ENCODE measurements around the gene SGCG. TPM values are rescaled to one million over a fixed set of nuclear protein-coding genes. Genes with fewer than 3 reads are reported as not detected.

The SGCG gene
- total and polyA plus RNA-seq, 2 of the 4 experiments (the other 2 are of a cell fraction), result under 0.01 TPM; not detected in 1

- ATAC-seq (ENCODE audit: low read depth), result no peak
- no peak overlapping the region for H2BK120ac ChIP-seq (ENCODE audit: low read depth, low read length)
- no peak overlapping the region for H3K18ac ChIP-seq (ENCODE audit: low read depth, low read length)
- POLR2A ChIA-PET (ENCODE audit: unreplicated experiment), result no interaction called here
- no peak overlapping the region for H4K8ac ChIP-seq (ENCODE audit: low read depth in 2 of 2, low read length in 2 of 2)
- H3K4me1 ChIP-seq (ENCODE audit: control insufficient read depth, insufficient read depth, low read length), result no peaks in the 10 kb centered on the region
- no CpG with 5 or more reads among the region's 1 CpG for WGBS, 2 experiments (ENCODE audit: extremely low coverage in 2 of 2, insufficient read length in 1 of 2)
- H4K20me1 ChIP-seq (ENCODE audit: insufficient read depth, low read length), result no peaks in the 10 kb centered on the region
- BruUV-seq (replicated peaks), result no TSS peak
- H3K27me3 ChIP-seq (ENCODE audit: control insufficient read depth, insufficient read depth, low read length), result peaks cover 4% of the 10 kb centered on the region
- H2AK9ac ChIP-seq (replicated peaks; ENCODE audit: low read depth, low read length, poor library complexity), result no peak overlapping the region
- H3K56ac ChIP-seq (ENCODE audit: extremely low read depth, insufficient read depth, low read length), result no peak overlapping the region
- in situ Hi-C loops (cut with MboI; ENCODE audit: low sequenced_read_pairs) (no loop called here), intact Hi-C loops (cut with micrococcal nuclease) (no loop called here), dilution Hi-C loops (cut with HindIII; ENCODE audit: low sequenced_read_pairs, unreplicated experiment) (no loop called here)
- H3K27ac ChIP-seq (ENCODE audit: insufficient read depth, low read length), result no peak overlapping the region
- H2BK15ac ChIP-seq (ENCODE audit: low read depth, low read length), result no peak overlapping the region
- no peak overlapping the region for H3K4me2 ChIP-seq (ENCODE audit: low read depth, low read length)
- no peaks in the 10 kb centered on the region for H3K9me1 ChIP-seq (ENCODE audit: insufficient read depth, low read length)
- no peak overlapping the region for H3K14ac ChIP-seq (replicated peaks; ENCODE audit: low read depth, low read length)
- H3K4ac ChIP-seq (ENCODE audit: low read depth, low read length), result no peak overlapping the region
- CTCF ChIA-PET, result no interaction called here
- H4K5ac ChIP-seq (ENCODE audit: low read depth, low read length), result no peak overlapping the region
- no peak for DNase-seq
- no peak overlapping the region for H2BK5ac ChIP-seq (ENCODE audit: low read depth, low read length, poor library complexity, severe bottlenecking)
- no peak overlapping the region for H2AFZ ChIP-seq (replicated peaks; ENCODE audit: low read length, poor library complexity)
- no peak overlapping the region for H2BK20ac ChIP-seq (ENCODE audit: low read depth, low read length)
- no peak overlapping the region for H3K9ac ChIP-seq (ENCODE audit: low read depth, low read length)
- TF ChIP-seq NFE2L2 (IDR thresholded peaks at IDR 0.05; ENCODE audit: low read depth, low read length) (no peak), RAD21 (IDR thresholded peaks at IDR 0.05; ENCODE audit: low read length) (no peak), CEBPB (IDR thresholded peaks at IDR 0.05; ENCODE audit: low read depth, low read length) (no peak), MAFK (IDR thresholded peaks at IDR 0.05; ENCODE audit: low read depth, low read length) (no peak), USF2 (IDR thresholded peaks at IDR 0.05; ENCODE audit: low read depth, low read length) (no peak), FOS (IDR thresholded peaks at IDR 0.05; ENCODE audit: low read depth, low read length) (no peak), SMC3 (IDR thresholded peaks at IDR 0.05; ENCODE audit: low read depth, low read length) (no peak), RCOR1 (IDR thresholded peaks at IDR 0.05; ENCODE audit: insufficient replicate concordance, low read length) (no peak), MXI1 (IDR thresholded peaks at IDR 0.05; ENCODE audit: borderline replicate concordance, low read depth, low read length) (no peak), ELK1 (IDR thresholded peaks at IDR 0.05; ENCODE audit: borderline replicate concordance, low read depth, low read length) (no peak), MAZ (IDR thresholded peaks at IDR 0.05; ENCODE audit: borderline replicate concordance, low read depth, low read length) (no peak), CTCF (conservative IDR thresholded peaks at IDR 0.05; ENCODE audit: low read depth, low read length) (no peak), RFX5 (IDR thresholded peaks at IDR 0.05; ENCODE audit: low read depth, low read length) (no peak), BHLHE40 (IDR thresholded peaks at IDR 0.05; ENCODE audit: low read depth, low read length) (no peak), CHD1 (IDR thresholded peaks at IDR 0.05; ENCODE audit: low read depth, low read length) (no peak), POLR2A (IDR thresholded peaks at IDR 0.05; ENCODE audit: low read depth, low read length) (no peak)
- no peak overlapping the region for H3K4me3 ChIP-seq (ENCODE audit: insufficient read depth, low read depth, low read length)
- no peaks in the 10 kb centered on the region for H3K9me3 ChIP-seq (ENCODE audit: control insufficient read depth, insufficient read depth, low read length)
- no peak overlapping the region for H2AK5ac ChIP-seq (ENCODE audit: low read depth, low read length)
- no peak overlapping the region for H4K91ac ChIP-seq (ENCODE audit: insufficient read depth, low read depth, low read length)
- H3K23ac ChIP-seq (ENCODE audit: low read depth, low read length), result no peak overlapping the region
- no peaks in the 10 kb centered on the region for H3K79me1 ChIP-seq (ENCODE audit: low read depth in 1 of 2, low read length in 2 of 2)
- no peaks in the 10 kb centered on the region for H3K36me3 ChIP-seq (ENCODE audit: control insufficient read depth, insufficient read depth, low read length)
These were observed 87.7 kb downstream of the SGCG start for GRCh38 chr13:23268441-23268840.
